Measurements from ENCODE around the gene HARS1. TPM values are rescaled to one million over a fixed set of nuclear protein-coding genes. Genes with fewer than 3 reads are reported as not detected.

Gene HARS1
- total and polyA plus RNA-seq, 7 donors: 29.5 to 58.0 (median 45.2) TPM

DNA sequence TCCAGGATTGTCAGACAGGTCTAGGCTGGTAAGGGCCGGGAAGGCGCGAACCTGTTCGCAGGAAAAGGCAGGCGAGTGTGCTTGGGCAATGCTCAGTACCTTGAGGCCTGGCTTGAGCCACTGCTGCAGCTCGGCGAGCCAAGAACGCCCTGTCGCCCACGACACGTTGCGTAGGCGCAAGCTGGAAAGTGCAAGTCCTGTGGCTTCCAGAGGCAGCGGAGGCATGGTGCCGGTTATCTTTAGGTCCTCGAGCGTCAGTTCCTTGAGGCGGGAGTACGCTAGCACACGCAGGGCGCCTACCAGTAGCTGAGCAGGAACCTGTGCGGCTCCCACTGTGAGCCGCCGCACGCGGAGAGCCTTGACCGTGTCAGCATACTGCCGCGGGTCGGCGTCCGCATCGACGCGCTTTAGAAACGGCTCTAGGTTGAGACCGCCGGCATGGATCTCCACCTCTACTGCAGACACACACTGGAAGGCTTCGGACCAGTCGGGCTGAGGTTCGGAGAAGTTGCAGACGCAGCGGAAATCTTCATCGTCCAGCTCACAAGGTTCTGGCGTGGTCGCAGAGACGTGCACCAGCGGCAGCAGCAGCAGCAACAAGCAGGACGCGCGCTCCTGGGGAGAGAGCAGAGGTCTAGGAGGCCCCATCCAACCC lies 58.7 kb downstream of the HARS1 start:
- TF ChIP-seq, protein P1, sequence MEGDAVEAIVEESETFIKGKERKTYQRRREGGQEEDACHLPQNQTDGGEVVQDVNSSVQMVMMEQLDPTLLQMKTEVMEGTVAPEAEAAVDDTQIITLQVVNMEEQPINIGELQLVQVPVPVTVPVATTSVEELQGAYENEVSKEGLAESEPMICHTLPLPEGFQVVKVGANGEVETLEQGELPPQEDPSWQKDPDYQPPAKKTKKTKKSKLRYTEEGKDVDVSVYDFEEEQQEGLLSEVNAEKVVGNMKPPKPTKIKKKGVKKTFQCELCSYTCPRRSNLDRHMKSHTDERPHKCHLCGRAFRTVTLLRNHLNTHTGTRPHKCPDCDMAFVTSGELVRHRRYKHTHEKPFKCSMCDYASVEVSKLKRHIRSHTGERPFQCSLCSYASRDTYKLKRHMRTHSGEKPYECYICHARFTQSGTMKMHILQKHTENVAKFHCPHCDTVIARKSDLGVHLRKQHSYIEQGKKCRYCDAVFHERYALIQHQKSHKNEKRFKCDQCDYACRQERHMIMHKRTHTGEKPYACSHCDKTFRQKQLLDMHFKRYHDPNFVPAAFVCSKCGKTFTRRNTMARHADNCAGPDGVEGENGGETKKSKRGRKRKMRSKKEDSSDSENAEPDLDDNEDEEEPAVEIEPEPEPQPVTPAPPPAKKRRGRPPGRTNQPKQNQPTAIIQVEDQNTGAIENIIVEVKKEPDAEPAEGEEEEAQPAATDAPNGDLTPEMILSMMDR (IDR thresholded peaks at IDR 0.05): no peak
- Histone ChIP-seq H3K27ac (peak overlapping the region; percentile 76), H3K4me3 (peak overlapping the region; percentile 75), H3K27me3 (ENCODE audit: insufficient read depth in 3 of 3, low read length in 2 of 3) (no peaks in the 10 kb centered on the region), H3K9me3 (no peaks in the 10 kb centered on the region), H3K4me1 (peaks cover 5% of the 10 kb centered on the region), H3K36me3 (ENCODE audit: insufficient read depth in 1 of 2, low read depth in 1 of 2) (no peaks in the 10 kb centered on the region)
- intact Hi-C loops (cut with DNase I): loop anchor here in 1 of 2 donors (5.0 to 10.0 kb wide), 2 partner anchors 35 to 228 kb away; partner anchors contain the start of gene ANKHD1
- DNase-seq (peak; percentile 68 to 80), ATAC-seq (peak; percentile 68 to 82 (median 78))
- WGBS, 3 donors: 0 to 1% (median 0%) methylated on average over 51 of the region's 51 CpGs

- TF ChIP-seq, protein P1 (IDR thresholded peaks at IDR 0.05): no peak
- WGBS, 3 donors: 4 to 10% (median 5%) methylated on average over 36 of the region's 36 CpGs
- Histone ChIP-seq H3K4me3 (peak overlapping the region; percentile 75), H3K27ac (peak overlapping the region; percentile 76), H3K4me1 (peaks cover 5% of the 10 kb centered on the region), H3K27me3 (ENCODE audit: insufficient read depth in 3 of 3, low read length in 2 of 3) (no peaks in the 10 kb centered on the region), H3K36me3 (ENCODE audit: insufficient read depth in 1 of 2, low read depth in 1 of 2) (no peaks in the 10 kb centered on the region), H3K9me3 (no peaks in the 10 kb centered on the region)
- ATAC-seq (peak; percentile 67 to 73 (median 70)), DNase-seq (peak; percentile 25 to 63)
- intact Hi-C loops (cut with DNase I): loop anchor here in 1 of 2 donors (5.0 to 10.0 kb wide), 2 partner anchors 35 to 227 kb away; partner anchors contain the start of gene ANKHD1
These were observed 59.3 kb downstream of the HARS1 start for GRCh38 chr5:140631831-140632365.

DNA sequence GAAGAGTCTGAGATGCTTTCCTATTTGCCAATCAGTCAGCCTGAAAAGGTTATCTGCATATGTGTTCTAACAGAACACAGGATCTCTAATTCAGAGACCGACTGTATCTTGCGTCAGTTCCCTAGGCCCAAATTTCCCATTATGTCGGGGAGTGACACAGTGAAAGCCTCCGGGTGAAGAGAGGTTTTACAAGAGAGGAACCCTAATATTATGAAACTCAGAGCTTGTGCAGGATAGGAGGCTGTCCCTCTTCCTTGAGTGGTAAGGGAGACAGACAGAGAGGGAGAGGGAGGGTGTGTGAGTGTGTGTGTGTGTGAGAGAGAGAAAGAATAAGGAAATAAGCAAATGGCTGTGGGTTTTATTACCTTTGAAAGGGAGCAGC lies 60.1 kb downstream of the HARS1 start:
- H3K27me3 ChIP-seq (ENCODE audit: insufficient read depth in 3 of 3, low read length in 2 of 3): no peaks in the 10 kb centered on the region
- H3K36me3 ChIP-seq (ENCODE audit: insufficient read depth in 1 of 2, low read depth in 1 of 2): no peaks in the 10 kb centered on the region
- no peaks in the 10 kb centered on the region for H3K9me3 ChIP-seq
- WGBS, 3 donors: 88 to 98% (median 91%) methylated on average over 4 of the region's 4 CpGs
- intact Hi-C loops (cut with DNase I): loop anchor here in 1 of 2 donors (5.0 to 10.0 kb wide), 2 partner anchors 34 to 226 kb away; partner anchors contain the start of gene ANKHD1
- ATAC-seq (no peak), DNase-seq (no peak)
- TF ChIP-seq, protein P1 (IDR thresholded peaks at IDR 0.05): no peak
- H3K4me3 ChIP-seq: peak overlapping the region; percentile 75
- H3K27ac ChIP-seq: no peak overlapping the region
- H3K4me1 ChIP-seq: peaks cover 5% of the 10 kb centered on the region

- TF ChIP-seq, protein P1 (IDR thresholded peaks at IDR 0.05): no peak
- 56 to 67% (median 59%) methylated on average over 2 of the region's 2 CpGs for WGBS, 3 donors
- DNase-seq: no peak
- no peak for ATAC-seq
- H3K36me3 ChIP-seq (ENCODE audit: insufficient read depth in 1 of 2, low read depth in 1 of 2): no peaks in the 10 kb centered on the region
- peak overlapping the region; percentile 75 for H3K4me3 ChIP-seq
- H3K9me3 ChIP-seq: no peaks in the 10 kb centered on the region
- no peak overlapping the region for H3K27ac ChIP-seq
- no peaks in the 10 kb centered on the region for H3K27me3 ChIP-seq (ENCODE audit: insufficient read depth in 3 of 3, low read length in 2 of 3)
- H3K4me1 ChIP-seq: peaks cover 5% of the 10 kb centered on the region
- intact Hi-C loops (cut with DNase I): loop anchor here in 1 of 2 donors (5.0 to 10.0 kb wide), 2 partner anchors 33 to 226 kb away; partner anchors contain the start of gene ANKHD1
These were observed 60.7 kb downstream of the HARS1 start for GRCh38 chr5:140630292-140631035.
